Stimulated activated CD4-positive, alpha-beta T cell treated with anti-CD3 and anti-CD28 coated beads, TNF-alpha, amount 100 ng/mL, for 24 hours (primary cell): ENCODE measurements around the gene ATP2C2.
"Not testable (repeated sequence)": the region's sequence is repeated elsewhere in the genome, so short reads cannot be mapped to it uniquely, and the experiment has no call there.

Experiments used
- DNase-seq, 3 experiments: peaks; one replicate each; pipeline ENCODE4 v3.0.0-alpha.2; 2020; ENCODE audit warnings: low read depth in 3 of 3

ATP2C2 gene, protein sequence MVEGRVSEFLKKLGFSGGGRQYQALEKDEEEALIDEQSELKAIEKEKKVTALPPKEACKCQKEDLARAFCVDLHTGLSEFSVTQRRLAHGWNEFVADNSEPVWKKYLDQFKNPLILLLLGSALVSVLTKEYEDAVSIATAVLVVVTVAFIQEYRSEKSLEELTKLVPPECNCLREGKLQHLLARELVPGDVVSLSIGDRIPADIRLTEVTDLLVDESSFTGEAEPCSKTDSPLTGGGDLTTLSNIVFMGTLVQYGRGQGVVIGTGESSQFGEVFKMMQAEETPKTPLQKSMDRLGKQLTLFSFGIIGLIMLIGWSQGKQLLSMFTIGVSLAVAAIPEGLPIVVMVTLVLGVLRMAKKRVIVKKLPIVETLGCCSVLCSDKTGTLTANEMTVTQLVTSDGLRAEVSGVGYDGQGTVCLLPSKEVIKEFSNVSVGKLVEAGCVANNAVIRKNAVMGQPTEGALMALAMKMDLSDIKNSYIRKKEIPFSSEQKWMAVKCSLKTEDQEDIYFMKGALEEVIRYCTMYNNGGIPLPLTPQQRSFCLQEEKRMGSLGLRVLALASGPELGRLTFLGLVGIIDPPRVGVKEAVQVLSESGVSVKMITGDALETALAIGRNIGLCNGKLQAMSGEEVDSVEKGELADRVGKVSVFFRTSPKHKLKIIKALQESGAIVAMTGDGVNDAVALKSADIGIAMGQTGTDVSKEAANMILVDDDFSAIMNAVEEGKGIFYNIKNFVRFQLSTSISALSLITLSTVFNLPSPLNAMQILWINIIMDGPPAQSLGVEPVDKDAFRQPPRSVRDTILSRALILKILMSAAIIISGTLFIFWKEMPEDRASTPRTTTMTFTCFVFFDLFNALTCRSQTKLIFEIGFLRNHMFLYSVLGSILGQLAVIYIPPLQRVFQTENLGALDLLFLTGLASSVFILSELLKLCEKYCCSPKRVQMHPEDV

DNA sequence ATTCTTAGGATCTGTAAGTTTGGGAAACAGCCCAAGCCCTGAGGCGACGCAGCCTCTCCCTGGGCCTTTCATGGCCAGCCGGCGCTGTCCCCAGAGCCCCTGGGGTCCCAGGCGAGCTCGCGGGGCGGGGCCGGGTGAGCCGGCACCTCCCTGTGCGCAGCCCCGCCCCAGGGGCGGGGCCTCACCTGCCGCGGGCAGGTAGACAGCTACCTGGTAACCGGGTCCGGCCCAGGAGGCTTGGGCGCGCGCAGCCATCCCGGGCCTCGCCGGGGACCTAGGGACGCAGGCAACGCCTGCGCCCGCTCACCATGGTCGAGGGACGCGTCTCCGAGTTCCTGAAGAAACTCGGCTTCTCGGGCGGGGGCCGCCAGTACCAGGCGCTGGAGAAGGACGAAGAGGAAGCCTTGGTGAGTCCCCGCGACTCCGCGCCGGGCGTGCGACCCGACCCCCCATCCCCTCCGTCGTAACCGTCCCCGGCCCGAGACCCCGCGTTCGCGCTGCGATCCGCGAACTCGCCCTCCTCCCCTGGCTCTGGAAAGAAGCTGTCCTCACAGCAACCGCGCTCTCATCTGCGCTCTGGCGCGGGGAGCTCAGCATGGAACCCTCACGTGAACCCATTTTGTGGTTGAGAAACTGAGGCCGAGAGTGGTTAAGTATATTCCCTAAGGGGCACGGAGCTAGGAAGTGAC is at the start of gene ATP2C2:
Gene ATP2C2 (plus strand): TSS at position 231 of the 689 bp plus-strand sequence. CDS start 78 bp downstream, at position 309.
- DNase-seq: no peak

DNA sequence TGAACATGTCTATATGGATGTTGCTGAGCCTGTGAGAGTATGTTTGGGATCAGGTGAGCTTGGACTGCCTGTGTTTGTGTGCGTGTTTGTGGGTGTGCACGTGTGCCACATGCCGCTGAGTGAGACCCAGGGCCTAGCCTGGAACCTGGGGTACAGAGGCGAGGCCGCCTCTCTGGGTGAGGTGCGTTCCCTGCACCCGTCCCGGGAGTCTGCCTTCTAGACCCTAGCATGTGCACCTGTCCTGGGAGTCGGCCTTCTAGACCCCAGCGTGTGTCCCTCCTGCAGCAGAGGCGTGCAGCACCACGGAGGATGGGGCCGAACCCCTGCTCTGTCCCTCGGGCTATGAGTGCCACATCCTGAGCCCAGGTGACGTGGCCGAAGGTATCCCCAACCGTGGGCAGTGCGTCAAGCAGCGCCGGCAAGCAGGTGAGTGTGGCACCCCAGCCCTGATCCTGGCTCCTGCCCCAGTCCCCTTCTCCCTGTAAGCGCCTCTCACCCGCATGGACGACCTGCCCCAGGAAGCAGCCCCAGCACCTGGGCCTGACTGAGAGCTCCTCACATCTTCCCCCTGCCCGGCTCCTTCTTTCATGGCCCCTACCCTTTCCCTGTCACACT is 49.1 kb upstream of the ATP2C2 start:
- no peak for DNase-seq

DNA sequence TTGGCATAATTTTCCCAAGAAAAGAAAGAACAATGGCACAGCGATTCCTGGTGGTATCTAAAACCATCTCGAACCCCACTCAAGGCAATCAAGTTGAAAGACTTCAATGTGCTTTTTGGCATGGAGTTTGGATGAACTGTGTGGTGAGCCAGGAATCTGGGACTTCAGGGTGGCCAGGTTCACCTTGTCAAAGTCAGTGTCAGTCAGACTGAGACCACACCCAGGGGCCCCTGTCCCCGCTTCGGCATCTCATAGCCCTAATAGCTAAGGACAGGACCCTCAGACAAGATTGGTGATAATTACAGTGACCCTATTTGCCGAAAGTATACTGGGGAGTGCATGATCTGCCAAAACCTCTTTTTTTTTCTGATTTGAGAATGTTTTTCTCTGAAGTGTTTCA is 47.8 kb upstream of the ATP2C2 start:
- DNase-seq: no peak

DNA sequence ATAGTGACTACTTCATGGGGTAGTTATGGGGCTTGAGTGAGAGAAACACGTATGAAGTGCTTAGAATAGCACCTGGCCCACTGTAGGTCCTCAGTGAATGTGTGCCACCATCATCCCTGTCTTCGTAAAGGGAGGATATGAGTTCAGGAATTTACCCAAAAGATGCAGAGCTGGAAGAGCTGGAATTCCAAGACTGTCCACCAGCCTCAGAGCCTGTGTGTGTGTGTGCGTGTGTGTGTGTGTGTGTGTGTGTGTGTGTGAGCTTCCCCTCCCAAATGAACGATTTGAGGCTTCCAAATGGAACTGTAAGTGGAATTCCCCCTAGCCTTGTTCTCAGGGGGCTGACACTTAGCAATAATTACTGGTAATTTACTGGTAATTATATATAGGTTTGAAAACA is 46.4 kb upstream of the ATP2C2 start:
- DNase-seq: no peak

DNA sequence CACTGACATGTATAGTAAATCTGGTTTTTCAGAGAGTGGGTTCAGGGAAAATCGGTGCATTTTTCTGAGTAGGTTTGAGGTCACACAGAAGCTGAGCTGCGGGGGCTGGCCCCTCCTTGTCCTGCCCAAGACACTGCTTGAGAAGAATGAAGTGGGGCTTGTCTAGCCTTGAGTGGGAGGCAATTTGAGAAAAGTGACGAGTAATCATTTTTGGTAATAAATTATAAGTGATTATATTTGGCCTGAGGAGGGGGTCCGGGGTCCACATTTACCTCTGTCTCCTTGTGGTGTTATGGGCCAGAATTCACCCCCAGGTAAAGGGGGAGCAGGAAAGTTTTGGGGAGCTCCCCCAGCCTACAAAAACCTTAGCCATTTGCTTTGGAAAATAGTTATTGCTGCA is 45.6 kb upstream of the ATP2C2 start:
- no peak for DNase-seq

DNA sequence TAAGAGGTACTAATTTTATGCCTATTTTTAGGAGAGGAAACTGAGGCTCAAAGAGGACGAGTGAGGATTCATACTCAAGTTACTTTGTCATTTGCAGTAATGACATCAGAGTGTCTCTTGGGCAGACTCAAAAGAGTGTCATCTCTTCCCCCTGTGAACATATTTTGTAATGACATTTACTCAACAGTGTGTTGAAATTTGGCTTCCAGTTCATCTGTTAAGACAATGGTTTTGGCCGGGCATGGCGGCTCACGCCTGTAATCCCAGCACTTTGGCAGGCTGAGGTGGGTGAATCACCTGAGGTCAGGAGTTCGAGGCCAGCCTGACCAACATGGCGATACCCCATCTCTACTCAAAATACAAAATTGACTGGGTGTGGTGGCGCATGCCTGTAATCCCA is 44.7 kb upstream of the ATP2C2 start:
- DNase-seq: no peak

DNA sequence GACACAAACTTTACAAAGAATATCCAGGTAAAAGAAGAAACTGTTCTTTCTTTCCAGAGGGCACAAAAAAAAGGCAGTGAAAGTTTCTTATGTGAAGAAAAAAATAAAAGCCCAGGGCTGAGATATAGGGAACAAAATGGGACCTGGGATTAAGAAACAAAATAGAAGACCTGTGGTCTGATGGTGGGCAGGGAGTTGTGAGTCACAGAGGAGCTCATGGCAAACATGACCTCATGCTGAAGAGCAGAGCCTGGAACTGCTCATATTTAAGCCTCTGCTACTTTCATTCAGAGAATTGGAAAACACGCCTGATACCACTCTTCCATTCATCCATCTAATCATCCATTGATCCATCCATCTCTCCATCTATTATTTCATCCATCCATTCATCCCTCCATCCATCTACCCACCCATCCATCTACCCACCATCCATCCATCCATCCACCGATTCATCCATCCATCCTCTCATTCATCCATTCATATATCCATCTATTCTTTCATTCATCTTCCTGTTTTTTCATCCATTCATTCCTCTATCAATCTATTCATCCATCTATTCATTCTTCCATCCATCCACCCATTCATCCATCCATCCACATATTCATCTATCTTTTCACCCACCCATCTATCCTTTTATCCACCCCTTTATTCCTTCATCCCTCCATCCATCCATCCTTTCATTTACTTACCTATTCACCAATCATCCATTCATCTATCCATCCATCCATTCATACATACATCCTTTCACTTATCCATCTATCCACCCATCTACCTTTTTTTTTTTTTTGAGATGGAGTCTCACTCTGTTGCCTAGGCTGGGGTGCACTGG is 43.7 kb upstream of the ATP2C2 start:
- DNase-seq: no peak

DNA sequence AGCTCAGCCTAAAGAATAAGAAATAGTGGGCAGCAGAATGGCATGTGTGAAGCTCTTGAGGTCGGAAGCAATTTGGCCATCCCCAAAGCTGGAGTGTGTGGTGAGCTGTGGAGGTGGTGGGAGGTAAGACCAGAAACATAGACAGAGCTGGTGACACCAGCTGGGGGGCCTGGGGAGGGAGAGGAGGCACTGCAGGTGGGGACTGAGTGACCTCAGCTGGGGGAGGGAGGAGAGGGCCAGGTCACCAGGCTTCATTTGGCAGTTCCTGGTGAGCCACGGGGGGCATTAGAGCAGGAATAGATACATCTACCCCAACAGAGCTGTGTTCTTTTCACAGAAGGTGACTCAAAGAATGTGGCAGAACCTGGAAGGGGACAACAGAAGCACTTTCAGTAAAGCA is 41.8 kb upstream of the ATP2C2 start:
- DNase-seq: no peak

DNA sequence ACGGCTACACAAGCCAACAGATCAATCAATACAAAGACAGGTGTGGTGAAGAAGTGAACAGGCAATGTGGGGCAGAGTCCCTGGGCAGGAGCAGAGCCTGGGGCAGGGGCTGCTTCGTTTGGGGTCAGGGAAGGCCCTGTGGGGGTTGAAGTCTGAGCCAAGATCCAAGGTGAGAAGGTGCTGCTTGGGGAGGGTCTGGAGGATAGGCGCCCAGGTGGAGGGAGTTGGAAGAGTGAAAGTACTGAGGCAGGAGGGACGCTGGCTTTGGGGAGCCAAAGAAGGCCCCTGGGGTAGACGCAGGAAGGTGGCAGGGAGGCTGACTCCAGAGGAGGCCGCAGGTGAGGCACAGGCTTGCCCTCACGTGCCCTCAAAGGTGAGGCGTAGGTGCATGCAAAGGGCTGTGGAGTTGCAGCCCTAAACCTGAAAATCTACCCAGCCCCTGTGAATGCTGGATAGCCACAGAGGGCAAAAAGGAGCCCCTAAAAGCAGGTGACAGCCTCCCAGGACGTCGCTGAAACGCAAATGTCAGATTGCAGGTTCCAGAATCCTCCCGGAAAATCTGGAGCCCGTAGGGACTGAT is 40.3 kb upstream of the ATP2C2 start:
- no peak for DNase-seq

DNA sequence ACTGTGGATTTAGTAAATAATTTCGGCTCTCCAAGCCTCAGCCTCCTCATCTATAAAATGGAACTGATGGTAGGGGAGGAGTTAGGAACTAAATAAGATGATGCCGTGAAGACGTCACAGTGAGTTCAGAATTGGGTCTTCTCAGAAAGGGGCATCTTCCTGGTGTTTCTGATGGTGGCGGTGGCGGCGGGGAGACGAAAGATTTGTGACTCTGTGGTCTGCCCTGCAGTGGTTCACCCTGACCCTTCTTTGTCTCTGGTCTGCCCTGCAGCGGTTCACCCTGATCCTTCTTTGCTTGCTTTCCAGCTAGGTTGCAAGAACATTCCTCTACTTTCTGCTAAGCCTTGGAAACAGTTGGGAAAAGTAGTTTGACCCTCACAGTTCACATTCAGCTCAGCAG is 39.3 kb upstream of the ATP2C2 start:
- DNase-seq: no peak

DNA sequence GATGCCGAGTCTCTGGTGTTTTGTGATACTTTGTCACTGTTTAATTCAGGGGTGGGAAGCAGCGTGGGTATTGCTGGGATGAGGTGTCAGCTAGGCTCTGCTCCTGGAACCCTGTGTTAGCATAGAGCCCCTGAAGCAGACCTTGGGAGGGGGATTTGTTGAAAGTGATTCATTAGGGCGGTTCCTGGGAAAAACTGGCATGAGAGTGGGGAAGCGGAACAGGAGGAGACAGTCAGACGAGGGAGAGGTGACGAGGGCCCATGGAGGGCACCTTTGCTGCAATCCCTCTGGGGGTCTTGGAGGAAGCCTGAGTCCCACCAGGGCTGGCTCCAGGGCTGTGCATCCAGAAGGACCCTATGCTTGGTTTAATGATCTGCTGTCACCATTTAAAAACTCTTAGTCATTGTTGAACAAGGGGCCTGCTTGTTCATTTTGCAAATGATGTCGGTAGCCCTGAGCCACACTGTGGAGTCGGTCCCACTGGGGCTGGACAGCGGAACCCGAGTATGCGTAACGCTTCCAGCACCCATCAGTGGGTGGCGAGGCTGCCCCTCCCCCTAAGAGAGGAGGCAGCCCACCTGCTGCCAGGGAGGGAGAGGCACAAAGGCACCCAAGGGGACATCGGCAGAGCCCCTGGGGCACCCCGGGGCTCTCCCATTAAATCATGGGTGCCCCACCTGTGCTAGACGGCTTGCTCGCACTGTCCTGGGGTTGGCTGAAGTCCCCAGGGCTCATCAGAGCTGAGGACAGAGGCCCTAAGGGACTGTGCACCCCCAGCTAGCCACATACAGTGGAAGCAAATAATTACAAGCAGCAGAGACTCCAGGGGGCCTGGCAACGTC is 38.3 kb upstream of the ATP2C2 start:
- no peak for DNase-seq

DNA sequence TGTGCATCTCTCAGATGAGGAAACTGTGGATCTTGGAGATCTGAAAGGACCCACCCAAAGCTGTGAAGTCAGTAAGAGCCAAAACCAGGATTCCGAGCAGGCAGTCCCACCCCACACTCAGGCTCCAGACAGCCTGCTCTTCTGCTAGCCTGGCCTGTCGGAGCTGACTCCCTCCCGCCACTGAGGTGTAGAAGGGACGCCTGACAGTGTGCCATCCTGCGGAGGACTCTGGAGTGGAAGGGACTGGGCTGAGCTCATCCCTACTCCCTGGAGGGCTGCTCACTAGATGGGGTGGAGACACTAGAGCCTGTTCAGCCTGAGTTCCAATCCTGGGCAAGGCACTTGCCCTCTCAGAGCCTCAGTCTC is 37.7 kb upstream of the ATP2C2 start:
- DNase-seq: no peak

DNA sequence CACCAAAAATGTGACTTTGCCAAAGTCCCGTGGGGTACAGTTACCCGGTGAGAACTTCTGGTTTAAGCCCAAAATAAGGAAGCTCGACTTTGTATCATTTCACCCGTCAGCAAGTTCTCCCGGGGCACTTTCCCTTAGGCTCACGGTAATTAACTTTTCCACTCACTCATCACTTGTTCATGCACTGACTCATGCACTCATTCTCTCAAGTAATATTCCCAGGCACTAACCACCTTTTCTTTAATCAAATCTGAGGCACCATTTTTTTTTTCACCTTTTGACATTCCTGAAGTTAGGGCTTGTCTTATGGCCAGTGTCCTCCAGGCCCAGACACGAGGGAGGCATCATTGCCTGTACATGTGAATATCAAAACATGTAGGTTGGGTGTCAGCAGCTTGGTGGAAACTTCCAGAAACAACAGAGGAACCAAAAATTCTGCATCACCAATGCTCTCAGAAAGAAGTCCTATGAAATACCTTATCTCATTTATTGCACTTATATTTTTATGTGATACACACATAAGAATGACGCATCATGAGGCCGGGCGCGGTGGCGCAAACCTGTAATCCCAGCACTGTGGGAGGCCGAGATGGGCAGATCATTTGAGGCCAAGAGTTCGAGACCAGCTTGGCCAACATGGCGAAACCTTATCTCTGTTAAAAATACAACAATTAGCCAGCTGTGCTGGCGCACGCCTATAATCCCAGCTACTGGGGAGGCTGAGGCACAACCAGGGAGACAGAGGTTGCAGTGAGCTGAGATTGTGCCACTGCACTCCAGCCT is 36.1 kb upstream of the ATP2C2 start:
- no peak for DNase-seq

DNA sequence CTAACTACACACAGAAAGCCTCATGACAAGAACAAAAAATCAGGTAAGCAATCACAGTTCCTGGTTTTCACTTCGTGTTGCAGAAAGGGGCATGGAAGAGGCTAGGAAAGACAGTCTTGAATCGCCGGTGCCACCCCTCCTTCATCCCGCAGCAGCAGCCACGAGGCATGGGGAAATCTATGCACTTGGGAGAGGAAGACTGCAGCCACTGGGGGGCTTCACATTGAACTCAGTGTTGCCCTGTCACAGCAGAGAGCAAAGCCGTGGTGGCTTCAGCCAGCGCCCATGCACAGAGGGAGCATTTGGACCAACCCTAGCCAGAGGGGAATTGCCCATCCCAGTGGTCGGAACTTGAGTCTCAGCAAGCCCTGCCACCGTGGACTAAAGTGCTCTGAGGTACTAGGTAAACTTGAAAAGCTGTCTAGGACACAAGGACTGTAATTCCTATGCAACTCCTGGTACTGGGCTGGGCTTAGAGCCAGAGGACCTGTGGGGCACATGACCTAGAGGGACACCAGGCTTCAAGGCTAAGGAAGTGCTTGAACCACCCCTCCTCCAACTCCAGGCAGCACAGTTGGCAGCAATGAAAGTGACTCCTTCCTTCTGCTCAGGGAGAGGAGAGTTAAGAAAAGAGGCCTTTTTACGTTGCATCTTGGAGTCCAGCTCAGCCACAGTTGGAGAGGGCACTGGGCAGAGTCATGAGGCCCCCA is 35.2 kb upstream of the ATP2C2 start:
- DNase-seq: no peak

DNA sequence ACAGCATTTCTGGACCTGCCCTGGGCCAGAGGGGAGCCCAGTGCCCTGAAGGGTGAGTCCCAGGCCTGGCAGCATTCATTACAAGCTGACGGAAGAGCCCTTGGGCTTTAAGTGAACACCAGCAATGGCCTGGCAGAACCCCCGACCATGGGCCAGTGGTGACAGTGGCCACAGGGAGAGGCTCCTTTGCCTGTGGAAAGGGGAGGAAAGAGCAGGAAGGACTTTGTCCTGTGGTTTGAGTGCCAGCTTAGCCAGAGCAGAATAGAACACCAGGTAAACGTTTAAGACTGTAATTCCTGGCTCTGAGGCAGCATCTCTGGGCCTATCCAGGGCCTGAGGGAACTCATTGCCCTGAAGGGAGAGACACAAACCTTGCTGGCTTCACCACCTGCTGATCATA is 34.3 kb upstream of the ATP2C2 start:
- no peak for DNase-seq

DNA sequence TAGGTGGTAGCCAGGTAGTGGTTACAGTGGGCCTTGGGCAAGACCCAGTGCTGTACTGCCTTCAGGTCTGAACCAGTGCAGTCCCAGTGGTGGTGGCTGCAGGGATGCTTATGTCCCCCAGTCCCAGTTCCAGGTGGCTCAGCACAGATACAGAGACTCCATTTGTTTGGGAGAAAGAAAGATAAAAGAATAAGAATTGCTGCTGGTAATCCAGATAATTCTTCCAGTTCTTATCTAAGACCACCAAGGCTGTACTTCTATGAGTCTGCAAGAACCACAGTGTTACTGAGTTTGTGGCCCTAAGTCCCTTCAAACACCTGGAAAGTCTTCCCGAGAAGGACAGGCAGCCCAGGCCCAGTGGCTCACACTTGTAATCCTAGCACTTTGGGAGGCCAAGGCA is 33.9 kb upstream of the ATP2C2 start:
- DNase-seq: no peak

DNA sequence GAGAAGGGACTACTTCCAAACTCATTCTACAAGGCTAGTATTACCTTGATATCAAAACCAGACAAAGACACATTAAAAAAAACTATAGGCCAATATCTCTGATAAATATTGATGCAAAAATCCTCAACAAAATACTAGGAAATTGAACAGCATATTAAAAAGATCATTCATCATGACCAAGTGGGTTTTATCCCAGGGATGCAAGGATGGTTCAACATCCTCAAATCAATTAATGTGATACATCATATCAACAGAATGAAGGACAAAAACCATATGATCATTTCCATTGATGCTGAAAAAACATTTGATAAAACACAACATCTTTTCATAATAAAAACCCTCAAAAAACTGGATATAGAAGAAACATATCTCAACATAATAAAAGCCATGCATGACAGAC is 31.1 kb upstream of the ATP2C2 start:
- not testable (repeated sequence) for DNase-seq

DNA sequence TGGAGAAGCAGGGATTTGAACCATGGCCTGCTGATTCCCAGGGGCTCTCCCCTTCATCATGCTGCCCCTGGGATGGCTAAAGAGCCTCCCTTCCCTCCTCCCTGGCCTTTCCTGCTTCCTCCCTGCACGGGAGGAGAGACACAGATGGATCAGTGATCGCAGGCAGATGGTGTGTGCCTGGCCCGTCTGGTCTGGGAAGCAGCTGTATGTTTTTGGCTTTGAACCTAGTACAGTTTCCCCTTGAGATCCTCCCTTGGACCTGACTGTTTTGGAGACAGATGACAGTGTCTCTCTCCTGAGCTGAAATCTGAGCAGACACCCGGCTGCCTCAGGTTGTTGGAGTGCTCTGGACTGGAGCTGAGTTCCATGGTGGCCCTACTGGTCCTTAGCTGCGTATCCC is 29.0 kb upstream of the ATP2C2 start:
- DNase-seq: no peak
